GM19455 (cell line): ENCODE measurements around the gene ADAMTS6.

ENCODE experiments used
- ATAC-seq: cut with Tn5 transposase; IDR thresholded peaks from one replicate; pipeline ENCODE4 v1.9.1; 2021; ENCODE audit not compliant: unreplicated experiment

ADAMTS6 gene

GRCh38 chr5:65151614-65152013 lies 330.1 kb downstream of the ADAMTS6 start:
- no peak for ATAC-seq

GRCh38 chr5:65150599-65151304 lies 331.0 kb downstream of the ADAMTS6 start:
- ATAC-seq: no peak

GRCh38 chr5:65149827-65150226 lies 331.9 kb downstream of the ADAMTS6 start:
- no peak for ATAC-seq

GRCh38 chr5:65144136-65144871 lies 337.4 kb downstream of the ADAMTS6 start:
- no peak for ATAC-seq

GRCh38 chr5:65142511-65143011 lies 339.2 kb downstream of the ADAMTS6 start:
- no peak for ATAC-seq

GRCh38 chr5:65142016-65142415 lies 339.7 kb downstream of the ADAMTS6 start:
- no peak for ATAC-seq

- ATAC-seq: no peak
Measured at GRCh38 chr5:65141493-65141892, 340.2 kb downstream of the ADAMTS6 start.

GRCh38 chr5:65137631-65138030 lies 344.1 kb downstream of the ADAMTS6 start:
- ATAC-seq: no peak

- ATAC-seq: no peak
Measured at GRCh38 chr5:65133477-65134110, 348.1 kb downstream of the ADAMTS6 start.

GRCh38 chr5:65132386-65132785 lies 349.3 kb downstream of the ADAMTS6 start:
- no peak for ATAC-seq

- ATAC-seq: no peak
Measured at GRCh38 chr5:65128226-65128625, 353.5 kb downstream of the ADAMTS6 start.

GRCh38 chr5:65127161-65127901 lies 354.4 kb downstream of the ADAMTS6 start:
- ATAC-seq: no peak

GRCh38 chr5:65126542-65127069 lies 355.1 kb downstream of the ADAMTS6 start:
- no peak for ATAC-seq

- no peak for ATAC-seq
Measured at GRCh38 chr5:65125591-65126541, 355.9 kb downstream of the ADAMTS6 start.

- no peak for ATAC-seq
Measured at GRCh38 chr5:65121880-65122436, 359.8 kb downstream of the ADAMTS6 start.

GRCh38 chr5:65120371-65120967 lies 361.3 kb downstream of the ADAMTS6 start:
- no peak for ATAC-seq

- no peak for ATAC-seq
Measured at GRCh38 chr5:65117525-65117924, 364.2 kb downstream of the ADAMTS6 start.

GRCh38 chr5:65113771-65114170 lies 367.9 kb downstream of the ADAMTS6 start:
- ATAC-seq: no peak
